ENCODE data around the gene CEP89.

- no peak for TF ChIP-seq CTCF (IDR thresholded peaks at IDR 0.05; ENCODE audit: low read length)
- TF ChIP-seq EZH2 (IDR thresholded peaks at IDR 0.05; ENCODE audit: borderline replicate concordance, low read length) = no peak
Observed at GRCh38 chr19:32864318-32865007, 107.3 kb downstream of the CEP89 start.
